HEK293T (cell line): ENCODE measurements around the gene PRRC2B.

Source experiments
- CTCF ChIA-PET: fragments of 350-600 bp; formaldehyde crosslinking; extraction: SDS; loops from one replicate; lab custom pipeline; 2021; ENCODE audit warnings: antibody characterized with exemption, inconsistent platforms; lab: Yijun Ruan, JAX
- POLR2A ChIA-PET: fragments of 350-600 bp; formaldehyde crosslinking; extraction: SDS; loops from one replicate; lab custom pipeline; 2020; ENCODE audit warnings: antibody characterized with exemption, inconsistent platforms; lab: Yijun Ruan, JAX
- DNase-seq: peaks from one replicate; pipeline ENCODE4 v3.0.0; 2012; ENCODE audit warnings: mixed read lengths; ENCODE audit errors: extremely low spot score
- ARNT ChIP-seq: fragments of 450-650 bp; IDR thresholded peaks from 2 replicates; pipeline ENCODE4 v1.6.1; 2017; ENCODE audit warnings: mild to moderate bottlenecking
- BHLHE40 ChIP-seq: fragments of 450-650 bp; IDR thresholded peaks from 2 replicates; pipeline ENCODE4 v1.6.1; 2016; ENCODE audit warnings: mild to moderate bottlenecking, moderate library complexity, borderline replicate concordance
- CTBP1 ChIP-seq: fragments of 450-650 bp; IDR thresholded peaks from 2 replicates; pipeline ENCODE4 v1.6.1; 2016; ENCODE audit warnings: borderline replicate concordance
- ELF4 ChIP-seq: fragments of 450-650 bp; IDR thresholded peaks from 2 replicates; pipeline ENCODE4 v1.6.1; 2017; ENCODE audit warnings: antibody characterized with exemption
- FOXA1 ChIP-seq: fragments of 450-650 bp; IDR thresholded peaks from 2 replicates; pipeline ENCODE4 v1.6.1; 2016; ENCODE audit warnings: mild to moderate bottlenecking
- FOXK2 ChIP-seq: fragments of 450-650 bp; IDR thresholded peaks from 2 replicates; pipeline ENCODE4 v1.6.1; 2016; ENCODE audit warnings: mild to moderate bottlenecking
- FOXM1 ChIP-seq: fragments of 450-650 bp; IDR thresholded peaks from 2 replicates; pipeline ENCODE4 v1.6.1; 2017; ENCODE audit warnings: mild to moderate bottlenecking, borderline replicate concordance
- HDGF ChIP-seq: fragments of 450-650 bp; IDR thresholded peaks from 2 replicates; pipeline ENCODE4 v1.6.1; 2017; ENCODE audit warnings: antibody characterized with exemption, borderline replicate concordance
- L3MBTL2 ChIP-seq: fragments of 450-650 bp; conservative IDR thresholded peaks from 2 replicates; pipeline ENCODE4 v1.6.1; 2016; ENCODE audit warnings: mild to moderate bottlenecking
- LEF1 ChIP-seq: fragments of 450-650 bp; IDR thresholded peaks from 2 replicates; pipeline ENCODE4 v1.6.1; 2017; ENCODE audit warnings: mild to moderate bottlenecking, borderline replicate concordance
- NFRKB ChIP-seq: fragments of 450-650 bp; IDR thresholded peaks from 2 replicates; pipeline ENCODE4 v1.6.1; 2016; ENCODE audit warnings: mild to moderate bottlenecking, moderate library complexity
- PKNOX1 ChIP-seq: fragments of 450-650 bp; IDR thresholded peaks from 2 replicates; pipeline ENCODE4 v1.6.1; 2016
- SP1 ChIP-seq: fragments of 450-650 bp; IDR thresholded peaks from 2 replicates; pipeline ENCODE4 v1.6.1; 2017
- SUZ12 ChIP-seq: fragments of 450-650 bp; IDR thresholded peaks from 2 replicates; pipeline ENCODE4 v1.6.1; 2016; ENCODE audit warnings: mild to moderate bottlenecking
- TARDBP ChIP-seq: fragments of 450-650 bp; IDR thresholded peaks from 2 replicates; pipeline ENCODE4 v1.6.1; 2016
- ZNF384 ChIP-seq: fragments of 450-650 bp; IDR thresholded peaks from 2 replicates; pipeline ENCODE4 v1.6.1; 2016

PRRC2B gene

GRCh38 chr9:131421691-131422090, 27.8 kb downstream of the PRRC2B start:
- DNase-seq = no peak
- POLR2A ChIA-PET = no interaction called here
- TF ChIP-seq FOXA1 (no peak), LEF1 (no peak), CTBP1 (no peak), ARNT (no peak), ELF4 (no peak)
- CTCF ChIA-PET = no interaction called here

- ChIA-PET POLR2A (no interaction called here), CTCF (no interaction called here)
- DNase-seq = no peak
- TF ChIP-seq FOXM1 (no peak), FOXA1 (no peak), BHLHE40 (no peak), LEF1 (no peak), SUZ12 (no peak), SP1 (no peak), PKNOX1 (no peak), TARDBP (no peak)
Measured at GRCh38 chr9:131422241-131422792, 28.4 kb downstream of the PRRC2B start.

- ChIA-PET CTCF (no interaction called here), POLR2A (no interaction called here)
- no peak for DNase-seq
- TF ChIP-seq CTBP1 (no peak), ARNT (no peak), NFRKB (no peak), FOXA1 (no peak), HDGF (no peak), ELF4 (no peak), LEF1 (no peak), PKNOX1 (no peak), FOXK2 (no peak), SUZ12 (no peak), TARDBP (no peak), SP1 (no peak), BHLHE40 (no peak)
Measured at GRCh38 chr9:131423171-131423581, 29.3 kb downstream of the PRRC2B start.

- CTCF ChIA-PET = no interaction called here
- TF ChIP-seq CTBP1 (no peak), FOXA1 (no peak), ARNT (no peak), FOXK2 (no peak), PKNOX1 (no peak), HDGF (no peak), TARDBP (no peak), BHLHE40 (no peak), SUZ12 (no peak)
- POLR2A ChIA-PET = no interaction called here
Measured at GRCh38 chr9:131426545-131426944, 32.7 kb downstream of the PRRC2B start.

GRCh38 chr9:131429121-131430012, 35.5 kb downstream of the PRRC2B start:
- CTCF ChIA-PET = no interaction called here
- no peak for DNase-seq
- TF ChIP-seq BHLHE40 = no peak
- TF ChIP-seq CTBP1 = no peak
- no peak for TF ChIP-seq ZNF384
- TF ChIP-seq TARDBP = no peak
- no peak for TF ChIP-seq NFRKB
- no peak for TF ChIP-seq HDGF
- TF ChIP-seq FOXM1 = no peak
- no peak for TF ChIP-seq ELF4
- TF ChIP-seq SP1 = no peak
- no peak for TF ChIP-seq L3MBTL2
- TF ChIP-seq LEF1 = no peak
- TF ChIP-seq ARNT = no peak
- POLR2A ChIA-PET = no interaction called here

More at GRCh38 chr9:131426545-131426944, 32.7 kb downstream of the PRRC2B start:
- DNase-seq = no peak

GRCh38 chr9:131432050-131432449, 38.2 kb downstream of the PRRC2B start:
- ChIA-PET CTCF (interaction anchor here (0.6 kb wide), 2 partner anchors 21 to 26 kb away, joined by 3 to 5 read pairs; no protein-coding TSS in a partner anchor), POLR2A (interaction anchor here (0.7 kb wide), 1 partner anchor 11 kb away, joined by 3 read pairs; no protein-coding TSS in a partner anchor)
- no peak for DNase-seq
- no peak for TF ChIP-seq ELF4
- no peak for TF ChIP-seq FOXM1
- no peak for TF ChIP-seq L3MBTL2
- TF ChIP-seq ZNF384 = no peak
- no peak for TF ChIP-seq LEF1
- no peak for TF ChIP-seq BHLHE40
- TF ChIP-seq ARNT = no peak
- TF ChIP-seq SP1 = no peak
- no peak for TF ChIP-seq CTBP1
- no peak for TF ChIP-seq NFRKB
- no peak for TF ChIP-seq SUZ12
- TF ChIP-seq HDGF = no peak
- TF ChIP-seq FOXK2 = no peak
- no peak for TF ChIP-seq TARDBP
- TF ChIP-seq PKNOX1 = no peak
- TF ChIP-seq FOXA1 = no peak
